ENCODE results near the gene HSD17B8. TPM values are rescaled to one million over a fixed set of nuclear protein-coding genes. Genes with fewer than 3 reads are reported as not detected.

HSD17B8 gene
- total RNA-seq, 1 donor from 2014 or later, result 3.5 TPM

- DNase-seq (ENCODE audit: extremely low spot score, unreplicated experiment), result no peak
- peak within 1 kb of the TSS; percentile 2 for H3K27ac Mint-ChIP-seq (ENCODE audit: unreplicated experiment)
- TF ChIP-seq CTCF (IDR thresholded peaks at IDR 0.05), result no peak
- no peaks in the 10 kb centered on the region for H3K9me3 Mint-ChIP-seq (ENCODE audit: unreplicated experiment)
- peaks cover 32% of the 10 kb centered on the region for H3K36me3 Mint-ChIP-seq (ENCODE audit: unreplicated experiment)
- H3K27me3 Mint-ChIP-seq (ENCODE audit: unreplicated experiment), result peaks cover 12% of the 10 kb centered on the region
- peaks cover 29% of the 10 kb centered on the region for H3K4me1 Mint-ChIP-seq (ENCODE audit: unreplicated experiment)
- peak within 1 kb of the TSS; percentile 61 for H3K4me3 Mint-ChIP-seq (ENCODE audit: unreplicated experiment)
Measured at GRCh38 chr6:33192105-33192646, 12.3 kb upstream of the HSD17B8 start, which contains the start of gene COL11A2. Gene COL11A2, minus strand, starts transcription at chr6:33192467. Its CDS starts 227 bp downstream, at chr6:33192240.

- Mint-ChIP-seq H3K4me1 (ENCODE audit: unreplicated experiment) (peaks cover 36% of the 10 kb centered on the region), H3K27me3 (ENCODE audit: unreplicated experiment) (peaks cover 7% of the 10 kb centered on the region), H3K27ac (ENCODE audit: unreplicated experiment) (peak overlapping the region; percentile 34), H3K9me3 (ENCODE audit: unreplicated experiment) (no peaks in the 10 kb centered on the region), H3K36me3 (ENCODE audit: unreplicated experiment) (peaks cover 29% of the 10 kb centered on the region), H3K4me3 (ENCODE audit: unreplicated experiment) (peak overlapping the region; percentile 61)
- no peak for DNase-seq (ENCODE audit: extremely low spot score, unreplicated experiment)
- no peak for TF ChIP-seq CTCF (IDR thresholded peaks at IDR 0.05)
Measured at GRCh38 chr6:33192671-33193602, 11.5 kb upstream of the HSD17B8 start.

DNA sequence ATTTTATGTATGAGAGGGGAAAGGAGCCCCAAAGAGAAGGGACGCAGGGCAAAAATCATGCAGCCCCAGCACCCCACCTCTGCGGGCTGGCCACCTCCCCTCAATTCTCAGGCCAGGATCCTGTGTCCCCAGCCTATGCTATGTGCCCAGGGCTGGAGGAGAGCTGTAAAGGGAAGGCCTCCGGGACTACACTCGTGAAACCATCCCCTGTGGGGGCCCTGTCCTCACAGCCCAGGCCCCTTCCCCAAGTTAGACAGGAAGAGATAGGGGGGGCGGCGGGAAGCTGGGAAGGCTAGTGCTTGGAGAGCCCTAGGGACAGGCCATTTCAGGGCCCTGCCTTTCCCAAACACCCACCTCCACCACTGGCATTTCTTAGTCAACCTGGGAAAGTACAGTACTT lies 10.8 kb upstream of the HSD17B8 start:
- peaks cover 7% of the 10 kb centered on the region for H3K27me3 Mint-ChIP-seq (ENCODE audit: unreplicated experiment)
- H3K9me3 Mint-ChIP-seq (ENCODE audit: unreplicated experiment), result no peaks in the 10 kb centered on the region
- no peak for TF ChIP-seq CTCF (IDR thresholded peaks at IDR 0.05)
- peak overlapping the region; percentile 34 for H3K27ac Mint-ChIP-seq (ENCODE audit: unreplicated experiment)
- no peak for DNase-seq (ENCODE audit: extremely low spot score, unreplicated experiment)
- peak overlapping the region; percentile 44 for H3K4me3 Mint-ChIP-seq (ENCODE audit: unreplicated experiment)
- H3K36me3 Mint-ChIP-seq (ENCODE audit: unreplicated experiment), result peaks cover 29% of the 10 kb centered on the region
- H3K4me1 Mint-ChIP-seq (ENCODE audit: unreplicated experiment), result peaks cover 43% of the 10 kb centered on the region

DNA sequence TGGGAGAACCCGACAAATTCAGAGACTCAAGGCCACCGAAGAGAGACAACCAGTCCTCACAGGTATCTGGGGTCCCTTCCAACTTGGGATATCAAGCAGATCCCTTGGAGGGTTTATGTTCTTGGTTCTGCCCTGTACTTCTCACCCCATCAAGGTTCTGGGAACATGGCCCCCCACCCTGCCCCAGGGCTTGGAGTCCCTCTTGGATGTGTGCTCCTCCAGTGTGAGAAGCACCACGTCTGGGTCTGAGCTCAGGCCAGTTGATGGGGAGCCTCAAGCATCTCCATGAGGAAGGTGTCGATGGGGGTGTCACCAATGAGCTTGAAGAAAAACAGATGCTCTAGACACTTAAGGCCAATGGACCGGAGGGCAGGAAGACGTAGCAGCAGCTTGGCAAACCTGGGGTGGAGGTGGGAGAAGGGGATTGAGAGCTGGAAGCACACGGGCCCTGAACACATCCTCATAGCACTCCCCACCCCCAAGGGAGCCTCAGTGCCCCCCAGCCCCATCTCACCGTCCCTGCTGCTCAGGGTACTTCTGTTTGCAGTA lies 9.9 kb upstream of the HSD17B8 start:
- Mint-ChIP-seq H3K27me3 (ENCODE audit: unreplicated experiment) (peaks cover 7% of the 10 kb centered on the region), H3K36me3 (ENCODE audit: unreplicated experiment) (peaks cover 29% of the 10 kb centered on the region), H3K27ac (ENCODE audit: unreplicated experiment) (no peak overlapping the region), H3K4me1 (ENCODE audit: unreplicated experiment) (peaks cover 51% of the 10 kb centered on the region), H3K9me3 (ENCODE audit: unreplicated experiment) (no peaks in the 10 kb centered on the region), H3K4me3 (ENCODE audit: unreplicated experiment) (no peak overlapping the region)
- no peak for DNase-seq (ENCODE audit: extremely low spot score, unreplicated experiment)
- TF ChIP-seq CTCF (IDR thresholded peaks at IDR 0.05), result no peak
